IMR-90 (cell line): ENCODE measurements around the gene MGAT5. TPM values are rescaled to one million over a fixed set of nuclear protein-coding genes. Genes with fewer than 3 reads are reported as not detected.
A peak's percentile ranks its signal among the peaks of the same experiment; 100 is the strongest.

ENCODE experiments used
- ATAC-seq: fragments of 200-7000 bp; cut with Tn5 transposase; 2 replicates; pipeline ENCODE4 v1.9.1; 2020; ENCODE audit warnings: low read depth, mild to moderate bottlenecking, moderate library complexity
- BruUV-seq: library from RNA; stranded (reverse); fragments of 400-500 nt; replicated peaks from 2 replicates; lab custom pipeline; 2021; lab: Mats Ljungman, UMichigan
- CTCF ChIA-PET: fragments of 300-600 bp; formaldehyde crosslinking; extraction: SDS; loops from one replicate; lab custom pipeline; 2021; ENCODE audit warnings: antibody characterized with exemption; lab: Yijun Ruan, JAX
- POLR2A ChIA-PET: fragments of 300-600 bp; sonication (Branson Sonifier 250); formaldehyde crosslinking; loops from one replicate; lab custom pipeline; 2022; ENCODE audit warnings: antibody characterized with exemption; ENCODE audit not compliant: unreplicated experiment; lab: Charles Lee
- DNase-seq: peaks from one replicate; pipeline ENCODE4 v3.0.0; 2013
- H2AFZ ChIP-seq: replicated peaks from 2 replicates; pipeline ENCODE3; 2013; ENCODE audit warnings: low read length, mild to moderate bottlenecking; ENCODE audit not compliant: poor library complexity
- H2AK5ac ChIP-seq: 2 replicates; pipeline ENCODE4 v1.6.1; 2013; ENCODE audit warnings: low read depth, low read length, inconsistent platforms
- H2AK9ac ChIP-seq: replicated peaks from 2 replicates; pipeline ENCODE3; 2013; ENCODE audit warnings: mild to moderate bottlenecking, low read depth, low read length, moderate library complexity; ENCODE audit not compliant: poor library complexity
- H2BK120ac ChIP-seq: 2 replicates; pipeline ENCODE4 v1.6.1; 2013; ENCODE audit warnings: low read depth, low read length, inconsistent platforms
- H2BK15ac ChIP-seq: 3 replicates; pipeline ENCODE4 v1.6.1; 2013; ENCODE audit warnings: low read depth, low read length, inconsistent platforms
- H2BK20ac ChIP-seq: 2 replicates; pipeline ENCODE4 v1.6.1; 2013; ENCODE audit warnings: low read depth, mild to moderate bottlenecking, inconsistent platforms, low read length, moderate library complexity
- H2BK5ac ChIP-seq: 2 replicates; pipeline ENCODE4 v1.6.1; 2013; ENCODE audit warnings: mild to moderate bottlenecking, low read depth, low read length, inconsistent platforms; ENCODE audit not compliant: poor library complexity, severe bottlenecking
- H3K14ac ChIP-seq: replicated peaks from 2 replicates; pipeline ENCODE4 v1.6.1; 2013; ENCODE audit warnings: low read depth, low read length, inconsistent platforms
- H3K18ac ChIP-seq: 2 replicates; pipeline ENCODE4 v1.6.1; 2013; ENCODE audit warnings: low read depth, low read length, control low read depth
- H3K23ac ChIP-seq: 2 replicates; pipeline ENCODE4 v1.6.1; 2013; ENCODE audit warnings: low read depth, low read length, inconsistent platforms
- H3K27ac ChIP-seq: 2 replicates; pipeline ENCODE4 v1.5.1; 2013; ENCODE audit warnings: mild to moderate bottlenecking, control low read depth, low read length; ENCODE audit not compliant: insufficient read depth
- H3K27me3 ChIP-seq: 2 replicates; pipeline ENCODE4 v1.6.1; 2013; ENCODE audit warnings: low read length; ENCODE audit not compliant: control insufficient read depth, insufficient read depth
- H3K36me3 ChIP-seq: 2 replicates; pipeline ENCODE4 v1.6.1; 2013; ENCODE audit warnings: low read length, mixed read lengths; ENCODE audit not compliant: control insufficient read depth, insufficient read depth
- H3K4ac ChIP-seq: 2 replicates; pipeline ENCODE4 v1.6.1; 2013; ENCODE audit warnings: low read depth, low read length, inconsistent platforms
- H3K4me1 ChIP-seq: 2 replicates; pipeline ENCODE4 v1.6.1; 2013; ENCODE audit warnings: low read length, mixed read lengths; ENCODE audit not compliant: control insufficient read depth, insufficient read depth
- H3K4me2 ChIP-seq: 2 replicates; pipeline ENCODE4 v1.6.1; 2013; ENCODE audit warnings: low read depth, mild to moderate bottlenecking, control low read depth, low read length, moderate library complexity
- H3K4me3 ChIP-seq: 2 replicates; pipeline ENCODE4 v1.5.1; 2013; ENCODE audit warnings: low read depth, mild to moderate bottlenecking, control low read depth, low read length, moderate library complexity; ENCODE audit not compliant: insufficient read depth
- H3K56ac ChIP-seq: 2 replicates; pipeline ENCODE4 v1.6.1; 2013; ENCODE audit warnings: low read length, inconsistent platforms; ENCODE audit not compliant: insufficient read depth; ENCODE audit errors: extremely low read depth
- H3K79me1 ChIP-seq, 2 experiments: 2 replicates each; pipeline ENCODE4 v1.6.1; 2013; ENCODE audit warnings: low read length in 2 of 2, inconsistent platforms in 1 of 2, low read depth in 1 of 2
- H3K9ac ChIP-seq: 2 replicates; pipeline ENCODE4 v1.6.1; 2013; ENCODE audit warnings: low read depth, low read length, control low read depth
- H3K9me1 ChIP-seq: 2 replicates; pipeline ENCODE4 v1.6.1; 2013; ENCODE audit warnings: low read length, inconsistent platforms; ENCODE audit not compliant: insufficient read depth
- H3K9me3 ChIP-seq: 2 replicates; pipeline ENCODE4 v1.6.1; 2013; ENCODE audit warnings: low read length; ENCODE audit not compliant: control insufficient read depth, insufficient read depth
- H4K20me1 ChIP-seq: 2 replicates; pipeline ENCODE4 v1.6.1; 2013; ENCODE audit warnings: low read length, inconsistent platforms; ENCODE audit not compliant: insufficient read depth
- H4K5ac ChIP-seq: 2 replicates; pipeline ENCODE4 v1.6.1; 2013; ENCODE audit warnings: mild to moderate bottlenecking, low read depth, low read length, control low read depth
- H4K8ac ChIP-seq, 2 experiments: 2 replicates each; pipeline ENCODE4 v1.6.1; 2013; ENCODE audit warnings: low read depth in 2 of 2, low read length in 2 of 2, control low read depth in 1 of 2, inconsistent platforms in 1 of 2
- H4K91ac ChIP-seq: 2 replicates; pipeline ENCODE4 v1.6.1; 2013; ENCODE audit warnings: low read depth, low read length, inconsistent platforms; ENCODE audit not compliant: insufficient read depth
- BHLHE40 ChIP-seq: fragments of 150-350 bp; IDR thresholded peaks from 2 replicates; pipeline ENCODE4 v1.6.1; 2016; ENCODE audit warnings: mild to moderate bottlenecking, low read depth, low read length
- CEBPB ChIP-seq: IDR thresholded peaks from 2 replicates; pipeline ENCODE4 v1.6.1; 2012; ENCODE audit warnings: low read depth, low read length, improper control_type of control experiment
- CHD1 ChIP-seq: IDR thresholded peaks from 2 replicates; pipeline ENCODE4 v1.6.1; 2012; ENCODE audit warnings: low read depth, low read length, improper control_type of control experiment
- CTCF ChIP-seq: conservative IDR thresholded peaks from 2 replicates; pipeline ENCODE4 v1.5.1; 2012; ENCODE audit warnings: mild to moderate bottlenecking, low read depth, low read length, improper control_type of control experiment
- ELK1 ChIP-seq: fragments of 150-350 bp; IDR thresholded peaks from 2 replicates; pipeline ENCODE4 v1.6.1; 2016; ENCODE audit warnings: low read depth, mild to moderate bottlenecking, low read length, moderate library complexity, borderline replicate concordance
- FOS ChIP-seq: fragments of 150-350 bp; IDR thresholded peaks from 2 replicates; pipeline ENCODE4 v1.6.1; 2016; ENCODE audit warnings: low read depth, low read length
- MAZ ChIP-seq: IDR thresholded peaks from 2 replicates; pipeline ENCODE4 v1.6.1; 2012; ENCODE audit warnings: low read depth, mild to moderate bottlenecking, low read length, improper control_type of control experiment, moderate library complexity, borderline replicate concordance
- MXI1 ChIP-seq: IDR thresholded peaks from 2 replicates; pipeline ENCODE4 v1.6.1; 2012; ENCODE audit warnings: low read depth, mild to moderate bottlenecking, low read length, moderate library complexity, borderline replicate concordance
- NFE2L2 ChIP-seq: fragments of 150-350 bp; IDR thresholded peaks from 2 replicates; pipeline ENCODE4 v1.6.1; 2016; ENCODE audit warnings: low read depth, mild to moderate bottlenecking, low read length
- POLR2A ChIP-seq: IDR thresholded peaks from 2 replicates; pipeline ENCODE4 v1.6.1; 2012; ENCODE audit warnings: mild to moderate bottlenecking, low read depth, low read length
- RAD21 ChIP-seq: IDR thresholded peaks from 2 replicates; pipeline ENCODE4 v1.6.1; 2012; ENCODE audit warnings: low read length, improper control_type of control experiment
- RCOR1 ChIP-seq: IDR thresholded peaks from 2 replicates; pipeline ENCODE4 v1.6.1; 2012; ENCODE audit warnings: mild to moderate bottlenecking, low read length, improper control_type of control experiment; ENCODE audit not compliant: insufficient replicate concordance
- RFX5 ChIP-seq: IDR thresholded peaks from 2 replicates; pipeline ENCODE4 v1.8.0; 2012; ENCODE audit warnings: low read depth, mild to moderate bottlenecking, low read length, moderate library complexity
- USF2 ChIP-seq: fragments of 150-350 bp; IDR thresholded peaks from 2 replicates; pipeline ENCODE4 v1.6.1; 2017; ENCODE audit warnings: mild to moderate bottlenecking, antibody characterized with exemption, low read length, low read depth
- WGBS, 2 experiments: methylation state at CpG; one replicate each; pipeline versions ENCODE4 v1.1.5 to v1.1.7; 2013; ENCODE audit warnings: missing lambda C conversion rate in 2 of 2; ENCODE audit not compliant: insufficient read length in 1 of 2; ENCODE audit errors: extremely low coverage in 2 of 2; 5-methylcytosine and 5-hydroxymethylcytosine counted together
- dilution Hi-C: fragments of 300-500 bp; cut with HindIII; formaldehyde crosslinking; loops from one replicate; pipeline ENCODE4 v1.14.3; 2018; ENCODE audit warnings: low sequenced_read_pairs; ENCODE audit not compliant: unreplicated experiment
- in situ Hi-C: fragments of 300-500 bp; cut with MboI; formaldehyde crosslinking; loops from 3 replicates; pipeline ENCODE4 v1.14.3; 2019; ENCODE audit warnings: low sequenced_read_pairs, inconsistent platforms, mixed read lengths
- intact Hi-C: fragments of 100-400 bp; cut with micrococcal nuclease; formaldehyde crosslinking; loops from 2 replicates; pipeline ENCODE4 v1.10.0; 2022
- polyA plus RNA-seq, 3 experiments: library from polyadenylated mRNA; depleted of rRNA; stranded (reverse); fragments of >200 nt; gene quantifications; 2 replicates each; pipeline ENCODE4 v1.2.3, GENCODE V29; 2012; ENCODE audit warnings: low replicate concordance in 1 of 3
- total RNA-seq: library from RNA; depleted of rRNA; stranded (reverse); fragments of >200 nt; gene quantifications from 2 replicates; pipeline ENCODE4 v1.2.3, GENCODE V29; 2012

MGAT5 gene
- total and polyA plus RNA-seq, 2 of the 4 experiments (the other 2 are of a cell fraction): 22.9 to 59.9 TPM

- H3K18ac ChIP-seq: 0 out of 2 replicates have a peak overlapping the region, but pooled peaks have one; percentile 41
- POLR2A ChIA-PET: no interaction called here
- no TSS peak for BruUV-seq
- H4K8ac ChIP-seq: peak overlapping the region; percentile 26 to 70; a peak in 2 of 4 replicates
- peak overlapping the region; percentile 26 for H2AK9ac ChIP-seq
- H2BK20ac ChIP-seq: peak overlapping the region; percentile 13; the same call in 1 of the 2 replicates
- intact Hi-C loops: no loop called here
- peak overlapping the region; percentile 66; the same call in 1 of the 3 replicates for H2BK15ac ChIP-seq
- DNase-seq (peak; percentile 17), ATAC-seq (no peak)
- H3K36me3 ChIP-seq: peaks cover 16% of the 10 kb centered on the region
- peak overlapping the region; percentile 22; the same call in 1 of the 2 replicates for H4K5ac ChIP-seq
- no peaks in the 10 kb centered on the region; the same call in 1 of the 2 replicates for H4K20me1 ChIP-seq
- no peak overlapping the region for H3K9ac ChIP-seq
- H2BK120ac ChIP-seq: peak overlapping the region; percentile 67; the same call in 1 of the 2 replicates
- H2AK5ac ChIP-seq: peak overlapping the region; percentile 61
- peaks cover 23% of the 10 kb centered on the region for H3K9me1 ChIP-seq
- dilution Hi-C loops: no loop called here
- peak overlapping the region; percentile 72; the same call in 1 of the 2 replicates for H3K14ac ChIP-seq
- no peak overlapping the region for H3K56ac ChIP-seq
- H3K79me1 ChIP-seq: peaks cover 7 to 68% of the 10 kb centered on the region in 2 experiments
- H3K4me1 ChIP-seq: peaks cover 20% of the 10 kb centered on the region
- peak overlapping the region; percentile 20; the same call in 1 of the 2 replicates for H3K27ac ChIP-seq
- H3K4me2 ChIP-seq: no peak overlapping the region
- H2AFZ ChIP-seq: no peak overlapping the region
- H3K4ac ChIP-seq: peak overlapping the region; percentile 84
- no peak overlapping the region for H3K4me3 ChIP-seq
- in situ Hi-C loops: loop anchor here (25.0 kb wide), 1 partner anchor 514 kb away; no protein-coding TSS in a partner anchor
- H4K91ac ChIP-seq: peak overlapping the region; percentile 48
- CTCF ChIA-PET: no interaction called here
- H2BK5ac ChIP-seq: peak overlapping the region; percentile 35
- no peak overlapping the region for H3K23ac ChIP-seq
- no peaks in the 10 kb centered on the region for H3K9me3 ChIP-seq
- TF ChIP-seq MXI1 (no peak), BHLHE40 (no peak), USF2 (no peak), RAD21 (no peak), CTCF (no peak), MAZ (no peak), NFE2L2 (no peak), RCOR1 (no peak), FOS (no peak), RFX5 (no peak), POLR2A (no peak), CHD1 (no peak), ELK1 (no peak), CEBPB (no peak)
- no peaks in the 10 kb centered on the region for H3K27me3 ChIP-seq
- WGBS, 2 experiments: 100% methylated on average over 2 of the region's 5 CpGs; no CpG with 5 or more reads in 1 of the 2 experiments
These were observed 147.2 kb downstream of the MGAT5 start for GRCh38 chr2:134401081-134401497.
